PFSK-1 (cell line): ENCODE results near the gene SOHLH2.

ENCODE experiments used
- POLR2AphosphoS5 ChIP-seq: IDR thresholded peaks from 2 replicates; pipeline ENCODE4 v1.6.1; 2012; ENCODE audit warnings: low read depth, mild to moderate bottlenecking, control low read depth, low read length, moderate library complexity
- TAF1 ChIP-seq: IDR thresholded peaks from 2 replicates; pipeline ENCODE4 v1.6.1; 2012; ENCODE audit warnings: low read length, control low read depth, borderline replicate concordance; ENCODE audit not compliant: insufficient read depth
- TF ChIP-seq, protein P1 (sequence below), 2 experiments: IDR thresholded peaks; 2 replicates each; pipeline versions ENCODE4 v1.6.1 to v1.8.0; 2011 to 2012; ENCODE audit warnings: low read depth in 2 of 2, low read length in 2 of 2, control low read depth in 1 of 2, inconsistent platforms in 1 of 2, mild to moderate bottlenecking in 1 of 2, moderate library complexity in 1 of 2; ENCODE audit not compliant: insufficient read depth in 1 of 2

DNA sequence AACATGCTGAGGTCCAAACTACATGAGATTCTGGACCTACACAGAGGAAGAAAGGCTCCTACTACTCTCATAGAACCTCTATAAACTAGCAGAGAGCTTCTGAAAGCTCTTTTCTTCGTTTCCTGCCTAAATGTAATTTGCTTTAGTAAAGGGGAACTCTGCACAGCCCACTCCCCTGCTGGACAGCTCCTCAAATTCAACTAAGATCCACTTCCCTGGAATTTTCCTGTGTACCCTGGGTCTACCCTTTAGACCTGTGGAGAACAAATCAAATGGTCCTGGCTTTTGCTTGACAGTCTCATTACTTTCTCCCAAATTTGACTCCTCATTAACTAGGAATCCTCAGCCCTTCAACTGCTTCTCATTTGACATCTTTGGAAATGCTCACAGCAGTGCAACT lies 79.7 kb downstream of the SOHLH2 start:
- no peak for TF ChIP-seq POLR2AphosphoS5
- TF ChIP-seq TAF1, result no peak
- TF ChIP-seq, protein P1, sequence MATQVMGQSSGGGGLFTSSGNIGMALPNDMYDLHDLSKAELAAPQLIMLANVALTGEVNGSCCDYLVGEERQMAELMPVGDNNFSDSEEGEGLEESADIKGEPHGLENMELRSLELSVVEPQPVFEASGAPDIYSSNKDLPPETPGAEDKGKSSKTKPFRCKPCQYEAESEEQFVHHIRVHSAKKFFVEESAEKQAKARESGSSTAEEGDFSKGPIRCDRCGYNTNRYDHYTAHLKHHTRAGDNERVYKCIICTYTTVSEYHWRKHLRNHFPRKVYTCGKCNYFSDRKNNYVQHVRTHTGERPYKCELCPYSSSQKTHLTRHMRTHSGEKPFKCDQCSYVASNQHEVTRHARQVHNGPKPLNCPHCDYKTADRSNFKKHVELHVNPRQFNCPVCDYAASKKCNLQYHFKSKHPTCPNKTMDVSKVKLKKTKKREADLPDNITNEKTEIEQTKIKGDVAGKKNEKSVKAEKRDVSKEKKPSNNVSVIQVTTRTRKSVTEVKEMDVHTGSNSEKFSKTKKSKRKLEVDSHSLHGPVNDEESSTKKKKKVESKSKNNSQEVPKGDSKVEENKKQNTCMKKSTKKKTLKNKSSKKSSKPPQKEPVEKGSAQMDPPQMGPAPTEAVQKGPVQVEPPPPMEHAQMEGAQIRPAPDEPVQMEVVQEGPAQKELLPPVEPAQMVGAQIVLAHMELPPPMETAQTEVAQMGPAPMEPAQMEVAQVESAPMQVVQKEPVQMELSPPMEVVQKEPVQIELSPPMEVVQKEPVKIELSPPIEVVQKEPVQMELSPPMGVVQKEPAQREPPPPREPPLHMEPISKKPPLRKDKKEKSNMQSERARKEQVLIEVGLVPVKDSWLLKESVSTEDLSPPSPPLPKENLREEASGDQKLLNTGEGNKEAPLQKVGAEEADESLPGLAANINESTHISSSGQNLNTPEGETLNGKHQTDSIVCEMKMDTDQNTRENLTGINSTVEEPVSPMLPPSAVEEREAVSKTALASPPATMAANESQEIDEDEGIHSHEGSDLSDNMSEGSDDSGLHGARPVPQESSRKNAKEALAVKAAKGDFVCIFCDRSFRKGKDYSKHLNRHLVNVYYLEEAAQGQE (IDR thresholded peaks at IDR 0.05; ENCODE audit: insufficient read depth in 1 of 2, low read depth in 2 of 2, low read length in 2 of 2), result peak in 1 of 2 experiments; percentile 85; a peak in 2 of 4 replicates
